Neural progenitor cell (in vitro differentiated cells): ENCODE results near the gene SEMA5B. TPM values are rescaled to one million over a fixed set of nuclear protein-coding genes. Genes with fewer than 3 reads are reported as not detected.

ENCODE experiments used
- DNase-seq: peaks from one replicate; pipeline ENCODE4 v3.0.0-alpha.2; 2016; ENCODE audit warnings: low spot score
- H2AFZ ChIP-seq: fragments of 200-600 bp; sonication (generic); replicated peaks from 2 replicates; pipeline ENCODE4 v1.6.1; 2016; ENCODE audit warnings: antibody characterized with exemption
- H3F3A ChIP-seq: fragments of 200-600 bp; sonication (generic); 2 replicates; pipeline ENCODE4 v1.6.1; 2016; ENCODE audit warnings: antibody characterized with exemption, low read depth
- H3K27ac ChIP-seq: fragments of 200-600 bp; sonication (generic); 2 replicates; pipeline ENCODE4 v1.5.1; 2016; ENCODE audit warnings: mild to moderate bottlenecking
- H3K27me3 ChIP-seq: fragments of 200-600 bp; sonication (generic); 2 replicates; pipeline ENCODE4 v1.6.1; 2016; ENCODE audit warnings: mild to moderate bottlenecking, moderate library complexity
- H3K36me3 ChIP-seq: fragments of 200-600 bp; sonication (generic); 2 replicates; pipeline ENCODE4 v1.5.1; 2016
- H3K4me1 ChIP-seq: fragments of 200-600 bp; sonication (generic); 2 replicates; pipeline ENCODE4 v1.6.1; 2016; ENCODE audit warnings: mixed run types
- H3K4me2 ChIP-seq: fragments of 200-600 bp; sonication (generic); 2 replicates; pipeline ENCODE4 v1.6.1; 2016
- H3K4me3 ChIP-seq: fragments of 200-600 bp; sonication (generic); 2 replicates; pipeline ENCODE4 v1.5.1; 2016
- H3K79me2 ChIP-seq: fragments of 200-600 bp; sonication (generic); 2 replicates; pipeline ENCODE4 v1.6.1; 2016; ENCODE audit warnings: low read depth
- H3K9ac ChIP-seq: fragments of 200-600 bp; sonication (generic); 2 replicates; pipeline ENCODE4 v1.6.1; 2016
- H3K9me3 ChIP-seq: fragments of 200-600 bp; sonication (generic); 2 replicates; pipeline ENCODE4 v1.5.1; 2016; ENCODE audit warnings: low read depth
- H4K20me1 ChIP-seq: fragments of 200-600 bp; sonication (generic); 2 replicates; pipeline ENCODE4 v1.6.1; 2016; ENCODE audit warnings: low read depth
- H3K27ac Mint-ChIP-seq: 3 replicates; pipeline ENCODE4 v1.8.0; 2021; ENCODE audit warnings: mixed read lengths
- H3K27me3 Mint-ChIP-seq: 2 replicates; pipeline ENCODE4 v1.8.0; 2022; ENCODE audit warnings: low read depth, mild to moderate bottlenecking, inconsistent platforms, moderate library complexity, mixed read lengths; ENCODE audit not compliant: insufficient read depth
- H3K36me3 Mint-ChIP-seq: 3 replicates; pipeline ENCODE4 v1.8.0; 2021; ENCODE audit warnings: mixed read lengths
- H3K4me1 Mint-ChIP-seq: 3 replicates; pipeline ENCODE4 v1.8.0; 2021; ENCODE audit warnings: mixed read lengths
- H3K4me3 Mint-ChIP-seq: 3 replicates; pipeline ENCODE4 v1.8.0; 2021; ENCODE audit warnings: mild to moderate bottlenecking, moderate library complexity, mixed read lengths
- H3K9me3 Mint-ChIP-seq: 3 replicates; pipeline ENCODE4 v1.8.0; 2020; ENCODE audit warnings: mixed read lengths
- EZH2 ChIP-seq: fragments of 200-600 bp; sonication (generic); IDR thresholded peaks from 2 replicates; pipeline ENCODE4 v1.6.1; 2017; ENCODE audit warnings: antibody characterized with exemption, mild to moderate bottlenecking, moderate library complexity
- EZH2phosphoT487 ChIP-seq: fragments of 200-600 bp; sonication (generic); IDR thresholded peaks from 2 replicates; pipeline ENCODE4 v1.6.1; 2017; ENCODE audit warnings: antibody characterized with exemption
- total RNA-seq: library from RNA; depleted of rRNA; stranded (reverse); fragments of >200 nt; gene quantifications from 2 replicates; pipeline ENCODE4 v1.2.3, GENCODE V29; 2015; ENCODE audit warnings: low replicate concordance
- TF ChIP-seq, protein P1 (sequence below): fragments of 200-600 bp; sonication (generic); IDR thresholded peaks from 2 replicates; pipeline ENCODE4 v1.5.1; 2017; ENCODE audit warnings: antibody characterized with exemption, mild to moderate bottlenecking

SEMA5B gene
- total RNA-seq, 1 donor from 2014 or later: 10.1 TPM

DNA sequence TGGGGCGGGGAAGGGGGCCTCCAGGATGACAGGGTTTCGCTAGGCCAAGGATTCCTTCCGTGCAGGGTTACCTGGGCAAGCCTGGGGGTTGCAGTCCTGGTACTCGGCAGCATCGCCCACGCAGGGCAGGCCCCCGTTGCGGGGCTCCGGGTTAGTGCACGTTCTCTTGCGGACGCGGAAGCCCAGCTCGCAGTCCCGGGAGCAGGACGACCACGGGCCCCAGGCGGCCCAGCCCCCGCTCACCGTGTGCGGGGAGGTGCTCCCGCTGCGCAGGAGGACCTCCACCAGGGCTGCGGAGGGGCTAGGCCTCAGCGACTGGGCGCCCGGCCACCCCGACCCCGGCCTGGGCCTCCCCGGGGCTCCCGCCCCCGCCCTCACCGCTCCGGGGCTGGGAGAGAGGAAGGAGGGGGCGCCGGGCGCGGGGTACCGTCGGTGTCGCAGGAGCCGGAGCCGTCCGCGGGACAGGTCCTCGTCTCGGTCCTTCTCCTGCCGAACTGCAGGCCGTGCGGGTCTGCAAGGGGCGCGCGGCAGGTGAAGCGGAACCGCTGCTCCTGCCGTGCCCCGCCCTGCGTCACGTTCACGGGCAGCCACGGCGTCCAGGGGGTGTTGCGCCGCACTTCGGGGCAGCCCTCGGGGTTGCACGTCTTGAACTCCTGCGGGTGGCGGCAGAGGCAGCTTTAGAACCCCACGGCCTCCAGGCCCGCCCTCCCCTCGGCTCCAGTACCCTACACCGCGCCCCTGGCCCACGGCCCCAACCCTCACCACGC is 114.6 kb downstream of the SEMA5B start:
- Mint-ChIP-seq H3K27me3 (peaks cover under 1% of the 10 kb centered on the region), H3K9me3 (no peaks in the 10 kb centered on the region), H3K4me1 (no peaks in the 10 kb centered on the region), H3K36me3 (peaks cover 21% of the 10 kb centered on the region), H3K27ac (no peak overlapping the region), H3K4me3 (no peak overlapping the region)
- no peak for DNase-seq
- TF ChIP-seq, protein P1, sequence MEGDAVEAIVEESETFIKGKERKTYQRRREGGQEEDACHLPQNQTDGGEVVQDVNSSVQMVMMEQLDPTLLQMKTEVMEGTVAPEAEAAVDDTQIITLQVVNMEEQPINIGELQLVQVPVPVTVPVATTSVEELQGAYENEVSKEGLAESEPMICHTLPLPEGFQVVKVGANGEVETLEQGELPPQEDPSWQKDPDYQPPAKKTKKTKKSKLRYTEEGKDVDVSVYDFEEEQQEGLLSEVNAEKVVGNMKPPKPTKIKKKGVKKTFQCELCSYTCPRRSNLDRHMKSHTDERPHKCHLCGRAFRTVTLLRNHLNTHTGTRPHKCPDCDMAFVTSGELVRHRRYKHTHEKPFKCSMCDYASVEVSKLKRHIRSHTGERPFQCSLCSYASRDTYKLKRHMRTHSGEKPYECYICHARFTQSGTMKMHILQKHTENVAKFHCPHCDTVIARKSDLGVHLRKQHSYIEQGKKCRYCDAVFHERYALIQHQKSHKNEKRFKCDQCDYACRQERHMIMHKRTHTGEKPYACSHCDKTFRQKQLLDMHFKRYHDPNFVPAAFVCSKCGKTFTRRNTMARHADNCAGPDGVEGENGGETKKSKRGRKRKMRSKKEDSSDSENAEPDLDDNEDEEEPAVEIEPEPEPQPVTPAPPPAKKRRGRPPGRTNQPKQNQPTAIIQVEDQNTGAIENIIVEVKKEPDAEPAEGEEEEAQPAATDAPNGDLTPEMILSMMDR: no peak
- no peak for TF ChIP-seq EZH2phosphoT487
- Histone ChIP-seq H2AFZ (no peak overlapping the region), H3K27ac (no peak overlapping the region), H3K4me1 (no peaks in the 10 kb centered on the region), H3K4me3 (no peak overlapping the region), H3K9ac (no peak overlapping the region), H3K9me3 (no peaks in the 10 kb centered on the region), H3K36me3 (no peaks in the 10 kb centered on the region), H3F3A (no peaks in the 10 kb centered on the region), H4K20me1 (no peaks in the 10 kb centered on the region), H3K4me2 (no peak overlapping the region), H3K79me2 (no peaks in the 10 kb centered on the region), H3K27me3 (no peaks in the 10 kb centered on the region)

DNA sequence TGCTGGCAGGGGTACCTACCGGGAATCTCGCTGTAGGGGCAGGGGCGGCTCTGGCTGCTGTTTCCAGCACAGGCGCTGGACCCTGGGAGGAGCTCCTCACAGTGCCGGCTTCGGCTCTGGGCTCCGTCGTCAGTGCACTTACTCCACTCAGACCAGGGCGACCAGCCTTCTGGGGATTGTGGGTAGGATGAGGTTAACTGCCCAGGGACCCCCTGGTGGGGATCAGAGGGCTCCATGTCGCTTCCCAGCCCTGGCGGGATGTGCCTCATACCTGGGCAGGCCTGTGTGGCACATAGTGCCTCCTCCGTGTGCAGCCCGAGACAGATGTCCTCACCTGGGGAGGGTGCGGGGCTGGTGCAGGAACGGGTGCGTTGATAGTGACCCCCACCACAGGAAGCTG is 115.7 kb downstream of the SEMA5B start:
- TF ChIP-seq EZH2: no peak
- TF ChIP-seq, protein P1: no peak
- TF ChIP-seq EZH2phosphoT487: no peak
- Histone ChIP-seq H4K20me1 (no peaks in the 10 kb centered on the region), H3K4me3 (no peak overlapping the region), H3K79me2 (no peaks in the 10 kb centered on the region), H3F3A (no peaks in the 10 kb centered on the region), H3K4me2 (no peak overlapping the region), H3K36me3 (no peaks in the 10 kb centered on the region), H3K9ac (no peak overlapping the region), H3K9me3 (no peaks in the 10 kb centered on the region), H3K27ac (no peak overlapping the region), H3K4me1 (no peaks in the 10 kb centered on the region), H3K27me3 (no peaks in the 10 kb centered on the region), H2AFZ (no peak overlapping the region)
- Mint-ChIP-seq H3K27me3 (peaks cover 2% of the 10 kb centered on the region), H3K4me3 (no peak overlapping the region), H3K4me1 (no peaks in the 10 kb centered on the region), H3K27ac (no peak overlapping the region), H3K9me3 (no peaks in the 10 kb centered on the region), H3K36me3 (peaks cover 28% of the 10 kb centered on the region)
- no peak for DNase-seq

DNA sequence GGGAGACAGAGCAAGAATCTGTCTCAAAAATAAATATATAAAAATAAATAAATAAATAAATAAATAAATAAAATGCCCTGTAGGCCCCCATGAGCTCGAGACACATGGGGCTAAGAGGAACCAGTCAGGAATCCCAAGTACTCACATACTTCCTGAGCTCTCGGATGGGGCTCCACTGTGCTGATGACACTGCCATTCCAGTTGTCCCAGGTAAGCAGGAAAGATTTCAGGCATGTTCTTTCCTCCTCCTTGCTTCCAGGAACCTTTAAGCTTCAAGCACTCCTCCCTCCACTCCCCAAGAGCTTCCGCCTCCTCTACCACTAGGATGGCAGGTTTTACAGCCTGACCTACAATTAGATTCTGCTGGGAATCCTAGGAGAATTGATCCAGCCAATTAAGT is 119.3 kb downstream of the SEMA5B start:
- Histone ChIP-seq H2AFZ (no peak overlapping the region), H3K27ac (no peak overlapping the region), H3K79me2 (no peaks in the 10 kb centered on the region), H4K20me1 (no peaks in the 10 kb centered on the region), H3K9me3 (no peaks in the 10 kb centered on the region), H3K4me1 (peaks cover 8% of the 10 kb centered on the region), H3K27me3 (no peaks in the 10 kb centered on the region), H3K4me2 (no peak overlapping the region), H3K36me3 (no peaks in the 10 kb centered on the region), H3K9ac (no peak overlapping the region), H3K4me3 (no peak overlapping the region), H3F3A (peaks cover 5% of the 10 kb centered on the region)
- Mint-ChIP-seq H3K4me1 (no peaks in the 10 kb centered on the region), H3K27me3 (peaks cover 2% of the 10 kb centered on the region), H3K36me3 (peaks cover 30% of the 10 kb centered on the region), H3K9me3 (peaks cover 4% of the 10 kb centered on the region), H3K4me3 (no peak overlapping the region), H3K27ac (no peak overlapping the region)
- DNase-seq: no peak
- TF ChIP-seq EZH2phosphoT487 (no peak), EZH2 (no peak)
- TF ChIP-seq, protein P1: no peak
